Stimulated activated effector memory CD8-positive, alpha-beta T cell treated with anti-CD3 and anti-CD28 coated beads, Interleukin-12 subunit alpha, Interleukin-12 subunit beta, amount 100 ng/mL, for 72 hours (primary cell): ENCODE results near the gene CCR8.
"Not testable (repeated sequence)": the region's sequence is repeated elsewhere in the genome, so short reads cannot be mapped to it uniquely, and the experiment has no call there.

Source experiments
- ATAC-seq: fragments of 150-1000 bp; cut with Tn5 transposase; 2 replicates; pipeline ENCODE4 v1.10.0; 2021
- DNase-seq, 2 donors: peaks; one replicate each; pipeline ENCODE4 v3.0.0; 2021 to 2022; ENCODE audit warnings: low spot score in 2 of 2
- H3K27ac Mint-ChIP-seq: one replicate; pipeline ENCODE4 v1.8.0; 2022; ENCODE audit warnings: mild to moderate bottlenecking, mixed read lengths
- H3K36me3 Mint-ChIP-seq: one replicate; pipeline ENCODE4 v1.8.0; 2022; ENCODE audit warnings: mild to moderate bottlenecking, mixed read lengths
- H3K4me1 Mint-ChIP-seq: one replicate; pipeline ENCODE4 v1.8.0; 2022; ENCODE audit warnings: mixed read lengths
- H3K4me3 Mint-ChIP-seq: one replicate; pipeline ENCODE4 v1.8.0; 2022; ENCODE audit warnings: mild to moderate bottlenecking, mixed read lengths
- H3K9me3 Mint-ChIP-seq: one replicate; pipeline ENCODE4 v1.8.0; 2022; ENCODE audit warnings: mixed read lengths

CCR8 gene

GRCh38 chr3:39353168-39353927 lies 23.8 kb downstream of the CCR8 start:
- H3K4me1 Mint-ChIP-seq, H3K4me3 Mint-ChIP-seq, H3K36me3 Mint-ChIP-seq, H3K9me3 Mint-ChIP-seq, DNase-seq, H3K27ac Mint-ChIP-seq, ATAC-seq: not testable (repeated sequence)

GRCh38 chr3:39358333-39358732 lies 28.8 kb downstream of the CCR8 start:
- Mint-ChIP-seq H3K4me1 (peaks cover 41% of the 10 kb centered on the region), H3K36me3 (no peaks in the 10 kb centered on the region), H3K4me3 (no peak overlapping the region), H3K9me3 (no peaks in the 10 kb centered on the region), H3K27ac (no peak overlapping the region)
- ATAC-seq (no peak), DNase-seq (no peak)

- H3K9me3 Mint-ChIP-seq = no peaks in the 10 kb centered on the region
- ATAC-seq (peak; percentile 97), DNase-seq (peak; percentile 27 to 70)
- peaks cover 41% of the 10 kb centered on the region for H3K4me1 Mint-ChIP-seq
- peak overlapping the region; percentile 53 for H3K4me3 Mint-ChIP-seq
- H3K36me3 Mint-ChIP-seq = no peaks in the 10 kb centered on the region
- H3K27ac Mint-ChIP-seq = peak overlapping the region; percentile 91
Observed at GRCh38 chr3:39361252-39361927, 31.9 kb downstream of the CCR8 start.

DNA sequence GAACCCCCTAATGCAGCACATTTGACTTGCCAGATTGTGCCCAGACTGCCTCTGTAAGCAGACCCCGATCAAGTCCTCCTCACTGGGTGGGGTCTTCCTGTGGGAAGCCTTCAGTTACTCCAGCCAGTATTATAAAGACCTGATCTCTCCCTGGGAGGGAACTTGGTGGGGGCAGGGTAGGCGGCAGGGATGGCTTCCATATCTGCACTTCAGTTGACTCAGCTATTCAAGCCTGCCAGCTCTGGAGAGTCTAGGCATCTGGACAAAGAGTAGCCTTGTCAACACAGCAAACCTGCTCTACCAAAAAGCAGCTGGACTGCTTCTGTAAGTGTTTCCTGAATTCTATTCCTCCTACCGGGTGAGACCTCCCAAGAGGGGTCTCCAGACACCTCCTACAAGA lies 32.7 kb downstream of the CCR8 start:
- Mint-ChIP-seq H3K4me3 (peak overlapping the region; percentile 53), H3K4me1 (peaks cover 40% of the 10 kb centered on the region), H3K9me3 (no peaks in the 10 kb centered on the region), H3K36me3 (no peaks in the 10 kb centered on the region), H3K27ac (peak overlapping the region; percentile 91)
- DNase-seq = no peak
- ATAC-seq = no peak

- Mint-ChIP-seq H3K36me3 (no peaks in the 10 kb centered on the region), H3K4me3 (no peak overlapping the region), H3K9me3 (no peaks in the 10 kb centered on the region), H3K4me1 (peaks cover 34% of the 10 kb centered on the region), H3K27ac (peak overlapping the region; percentile 91)
- DNase-seq (no peak), ATAC-seq (no peak)
Observed at GRCh38 chr3:39362812-39363211, 33.3 kb downstream of the CCR8 start.

- not testable (repeated sequence) for H3K4me3 Mint-ChIP-seq, H3K27ac Mint-ChIP-seq, H3K36me3 Mint-ChIP-seq
Observed at GRCh38 chr3:39370450-39370849, 40.9 kb downstream of the CCR8 start.

DNA sequence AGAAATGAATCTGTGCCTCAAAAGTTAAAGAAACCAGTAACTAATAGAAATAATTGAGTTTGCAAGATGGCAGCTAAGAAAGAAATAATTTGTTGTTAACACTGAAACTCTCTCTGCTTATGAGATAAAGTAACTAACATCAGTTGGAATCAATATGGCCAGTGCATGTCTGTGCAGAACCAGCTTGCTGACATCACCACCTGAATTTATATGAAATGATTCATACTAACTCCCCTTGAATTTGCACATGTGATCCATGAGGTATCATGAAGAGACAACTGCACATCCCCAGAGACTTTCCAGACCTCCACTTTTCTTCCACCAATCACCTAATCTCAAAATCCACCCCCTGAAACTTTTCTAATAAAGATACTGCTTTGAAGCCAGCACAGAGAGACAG lies 43.3 kb downstream of the CCR8 start:
- Mint-ChIP-seq H3K4me1 (peaks cover under 1% of the 10 kb centered on the region), H3K27ac (no peak overlapping the region), H3K4me3 (no peak overlapping the region), H3K9me3 (no peaks in the 10 kb centered on the region), H3K36me3 (no peaks in the 10 kb centered on the region)
- ATAC-seq (no peak), DNase-seq (no peak)

More at GRCh38 chr3:39370450-39370849, 40.9 kb downstream of the CCR8 start:
- not testable (repeated sequence) for ATAC-seq, DNase-seq, H3K9me3 Mint-ChIP-seq, H3K4me1 Mint-ChIP-seq

GRCh38 chr3:39376959-39377634 lies 47.6 kb downstream of the CCR8 start:
- Mint-ChIP-seq H3K4me1 (peaks cover 11% of the 10 kb centered on the region), H3K9me3 (no peaks in the 10 kb centered on the region), H3K36me3 (no peaks in the 10 kb centered on the region), H3K27ac (no peak overlapping the region), H3K4me3 (no peak overlapping the region)
- ATAC-seq (no peak), DNase-seq (no peak)

GRCh38 chr3:39378088-39378487 lies 48.6 kb downstream of the CCR8 start:
- no peak overlapping the region for H3K27ac Mint-ChIP-seq
- ATAC-seq (peak; percentile 84), DNase-seq (peak in 1 of 2 donors; percentile 67)

DNA sequence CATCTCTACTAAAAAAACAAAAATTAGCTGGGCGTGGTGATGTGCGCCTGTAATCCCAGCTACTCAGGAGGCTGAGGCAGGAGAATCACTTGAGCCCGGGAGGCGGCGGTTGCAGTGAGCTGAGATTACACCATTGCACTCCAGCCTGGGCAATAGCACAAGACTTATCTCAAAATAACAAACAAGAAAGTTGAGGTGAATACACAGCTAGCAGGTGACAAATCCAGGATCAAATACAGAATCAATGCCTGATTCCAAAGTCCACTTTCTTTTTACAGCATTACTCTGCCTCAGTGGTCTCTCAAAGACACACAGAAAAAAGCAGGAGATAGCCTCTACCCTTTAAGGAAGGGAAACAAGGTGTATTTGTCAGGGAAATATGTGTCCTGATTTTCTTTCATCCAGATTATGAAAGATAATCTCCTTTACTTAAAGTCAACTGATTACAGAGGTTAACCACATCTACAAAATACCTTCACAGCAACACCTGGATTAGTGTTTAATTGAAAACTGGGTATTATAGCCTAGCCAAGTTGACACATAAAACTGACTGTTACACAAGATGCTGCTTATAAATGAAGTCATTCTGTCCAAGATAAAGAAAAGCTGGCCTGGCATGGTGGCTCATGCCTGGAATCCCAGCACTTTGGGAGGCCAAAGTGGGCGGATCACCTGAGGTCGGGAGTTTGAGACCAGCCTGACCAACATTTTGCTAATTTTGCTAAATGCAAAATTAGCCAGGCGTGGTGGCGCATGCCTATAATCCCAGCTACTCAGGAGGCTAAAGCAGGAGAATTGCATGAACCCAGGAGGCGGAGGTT lies 49.7 kb downstream of the CCR8 start:
- Mint-ChIP-seq H3K36me3 (peaks cover 6% of the 10 kb centered on the region), H3K4me3 (no peak overlapping the region), H3K4me1 (peaks cover 18% of the 10 kb centered on the region), H3K9me3 (no peaks in the 10 kb centered on the region), H3K27ac (no peak overlapping the region)
- ATAC-seq (no peak), DNase-seq (no peak)

More at GRCh38 chr3:39378088-39378487, 48.6 kb downstream of the CCR8 start:
- Mint-ChIP-seq H3K9me3 (no peaks in the 10 kb centered on the region), H3K36me3 (no peaks in the 10 kb centered on the region), H3K4me3 (no peak overlapping the region), H3K4me1 (peaks cover 11% of the 10 kb centered on the region)

GRCh38 chr3:39379778-39380155 lies 50.3 kb downstream of the CCR8 start:
- Mint-ChIP-seq H3K27ac (no peak overlapping the region), H3K36me3 (peaks cover 8% of the 10 kb centered on the region), H3K4me1 (peaks cover 19% of the 10 kb centered on the region), H3K4me3 (no peak overlapping the region), H3K9me3 (no peaks in the 10 kb centered on the region)
- ATAC-seq (no peak), DNase-seq (no peak)

GRCh38 chr3:39381432-39381831 lies 51.9 kb downstream of the CCR8 start:
- ATAC-seq (no peak), DNase-seq (no peak)
- H3K4me3 Mint-ChIP-seq = no peak overlapping the region
- H3K36me3 Mint-ChIP-seq = peaks cover 14% of the 10 kb centered on the region
- peaks cover 34% of the 10 kb centered on the region for H3K4me1 Mint-ChIP-seq
- no peak overlapping the region for H3K27ac Mint-ChIP-seq
- no peaks in the 10 kb centered on the region for H3K9me3 Mint-ChIP-seq
